ENCODE data around the gene UBA5.

Gene UBA5

DNA sequence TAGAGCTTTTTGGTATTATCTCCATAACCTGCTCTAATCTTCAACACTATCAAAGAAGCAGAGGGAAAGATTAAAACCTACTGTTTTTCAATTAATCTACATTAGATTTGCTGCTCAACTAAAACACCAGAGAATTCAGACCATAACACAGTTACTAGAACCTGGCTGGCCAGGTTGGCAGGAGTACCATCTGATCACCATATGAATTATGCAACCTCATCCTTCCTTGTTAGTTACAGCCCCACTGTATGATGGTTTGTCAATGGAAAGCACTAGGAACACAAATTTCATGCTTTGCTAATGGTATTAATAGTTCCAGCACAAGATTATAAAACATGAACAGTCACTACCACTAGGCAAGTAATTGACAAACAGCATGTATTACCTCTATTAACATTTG lies 56.2 kb downstream of the UBA5 start:
- no peak for DNase-seq (ENCODE audit: low read depth in 2 of 2)

- no peak for DNase-seq (ENCODE audit: low read depth in 2 of 2)
These were observed 60.1 kb downstream of the UBA5 start for GRCh38 chr3:132720228-132720627.

DNA sequence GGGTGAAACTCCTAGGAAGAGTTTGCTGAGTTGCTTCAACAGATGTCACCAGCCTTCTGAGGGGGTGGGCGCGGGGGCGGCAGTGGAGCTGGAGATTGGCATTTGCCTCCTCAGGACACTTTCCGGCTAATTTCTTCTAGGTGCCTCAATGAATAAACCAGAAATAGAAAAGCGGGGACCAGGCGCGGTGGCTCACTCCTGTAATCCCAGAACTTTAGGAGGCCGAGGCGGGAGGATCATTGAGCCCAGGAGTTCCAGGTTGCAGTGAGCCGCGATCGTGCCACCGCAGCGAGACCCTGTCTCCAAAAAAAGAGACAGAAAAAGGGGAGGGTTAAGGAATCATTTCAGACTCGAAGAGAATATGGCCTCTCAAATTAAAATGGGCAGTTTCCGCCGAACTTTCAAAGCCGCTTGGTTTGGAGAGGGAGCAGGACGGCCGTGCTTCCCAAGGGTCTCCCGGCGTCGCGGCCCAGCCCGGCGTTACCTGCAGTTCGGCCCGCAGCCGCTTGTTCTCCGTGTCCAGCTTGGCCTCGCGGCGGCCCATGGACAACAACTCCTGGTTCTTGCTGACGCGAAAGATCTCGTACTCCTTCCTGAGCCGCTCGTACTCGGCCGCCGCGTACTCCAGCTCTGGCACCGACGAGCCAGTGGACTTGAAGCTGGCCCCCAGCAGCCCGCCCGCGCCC lies 61.5 kb downstream of the UBA5 start:
- DNase-seq (ENCODE audit: low read depth in 2 of 2) = no peak

DNA sequence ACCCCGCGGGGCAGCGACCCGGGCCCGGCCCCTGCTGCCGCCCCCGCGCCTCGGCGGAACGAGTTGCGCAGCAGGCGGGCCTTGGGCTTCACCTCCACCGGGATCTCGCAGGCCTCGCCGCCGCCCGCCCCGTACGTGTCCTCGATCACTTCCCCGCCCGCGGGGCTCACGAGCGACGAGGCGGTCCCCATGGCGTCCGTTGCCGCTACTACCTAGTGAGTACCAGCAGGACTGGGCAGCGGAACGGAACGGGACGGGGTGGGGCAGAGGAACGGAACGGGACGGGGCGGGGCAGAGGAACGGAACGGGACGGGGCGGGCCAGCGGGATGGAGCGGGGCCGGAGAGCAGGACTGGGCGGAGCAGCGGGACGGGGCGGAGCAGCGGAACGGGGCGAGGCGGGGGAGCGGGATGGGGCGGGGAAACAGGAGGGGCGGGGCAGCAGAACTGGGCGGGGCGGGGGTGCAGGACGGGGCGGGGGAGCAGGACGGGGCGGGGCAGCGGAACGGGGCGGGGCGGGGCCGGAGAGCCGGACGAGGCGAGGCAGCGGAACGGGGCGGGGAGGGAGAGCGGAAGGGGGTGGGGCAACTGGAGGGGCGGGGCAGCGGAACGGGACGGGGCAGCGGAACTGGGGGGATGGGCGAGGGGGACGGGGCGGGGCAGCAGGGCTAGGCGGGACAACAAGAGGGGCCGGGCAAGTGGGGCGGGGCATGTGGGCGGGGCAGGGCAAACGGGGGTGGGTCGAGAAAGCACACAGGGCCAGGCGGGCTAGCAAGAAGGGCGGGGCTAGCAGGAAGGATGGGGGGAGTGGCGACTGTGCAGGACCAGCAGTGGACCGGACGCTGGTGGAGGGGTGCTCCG lies 62.3 kb downstream of the UBA5 start, which contains the start of gene NPHP3:
NPHP3 (minus strand) TSS at position 245 of the 859 bp plus-strand sequence; CDS start at position 191, 54 bp downstream.
- peak; percentile 96 to 99 for DNase-seq (ENCODE audit: low read depth in 2 of 2)

DNA sequence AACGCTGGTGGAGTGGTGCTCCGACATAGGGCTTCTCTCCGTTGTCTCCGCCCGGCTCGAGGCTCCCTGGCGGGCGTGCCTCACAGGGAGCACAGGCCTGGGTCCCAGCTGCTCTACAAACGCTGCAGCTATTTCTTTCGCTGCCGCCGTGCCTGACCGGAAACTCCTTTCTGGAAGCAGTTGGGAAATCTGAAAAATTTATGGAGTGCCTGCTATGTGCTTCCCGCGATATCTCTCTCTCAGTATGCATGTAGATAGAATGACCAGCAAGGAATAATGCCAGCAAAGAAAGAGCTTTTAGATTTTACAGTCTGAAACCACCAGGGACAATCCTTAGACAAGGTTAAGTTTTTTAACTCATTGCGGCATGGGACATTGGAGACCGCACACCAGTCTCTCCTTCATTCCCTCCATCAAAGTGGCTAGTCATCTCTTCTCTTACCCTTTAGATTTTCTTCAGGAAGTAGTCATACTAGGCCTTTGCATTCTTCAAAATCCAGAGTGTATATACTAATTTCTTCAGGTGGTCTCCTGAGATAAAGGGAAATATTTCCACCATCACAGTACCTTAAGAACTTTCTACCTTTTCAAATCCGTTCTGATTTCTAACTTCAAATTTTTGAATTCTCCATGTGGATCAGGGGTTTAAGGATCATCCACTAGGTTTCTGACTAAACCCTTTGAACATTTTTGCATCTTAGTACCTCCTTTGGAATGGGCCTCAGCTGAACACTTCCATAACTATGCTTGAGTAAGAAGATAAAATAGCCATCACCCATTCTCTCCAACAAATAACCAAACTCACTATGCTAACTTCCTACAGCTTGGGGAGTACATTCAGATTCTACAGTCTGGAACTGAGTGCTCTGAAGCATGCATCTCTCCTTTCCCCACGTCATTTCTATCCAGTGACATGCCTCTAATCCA lies 63.2 kb downstream of the UBA5 start:
- DNase-seq (ENCODE audit: low read depth in 2 of 2) = no peak

- DNase-seq (ENCODE audit: low read depth in 2 of 2) = no peak
These were observed 66.3 kb downstream of the UBA5 start for GRCh38 chr3:132726341-132726823.

Measured in stimulated activated CD8-positive, alpha-beta memory T cell treated with anti-CD3 and anti-CD28 coated beads, Interleukin-2, amount 100 ng/mL, for 1 hour (primary cell).